Vagina (tissue), 2 donors: ENCODE results near the gene FAM177B. TPM values are rescaled to one million over a fixed set of nuclear protein-coding genes. Genes with fewer than 3 reads are reported as not detected.

Experiments
- DNase-seq, 2 donors: peaks; one replicate each; pipeline ENCODE4 v3.0.0-alpha.2; 2017; ENCODE audit errors: extremely low spot score in 2 of 2
- H3K27ac ChIP-seq: fragments of 200-600 bp; sonication (generic); one replicate; pipeline ENCODE4 v1.5.1; 2019
- H3K27me3 ChIP-seq: fragments of 200-600 bp; sonication (generic); one replicate; pipeline ENCODE4 v1.5.1; 2019
- H3K36me3 ChIP-seq, 2 donors: fragments of 200-600 bp; sonication (generic); one replicate each; pipeline ENCODE4 v1.5.1; 2017 to 2019
- H3K4me1 ChIP-seq: fragments of 200-600 bp; sonication (generic); one replicate; pipeline ENCODE4 v1.5.1; 2019
- H3K4me3 ChIP-seq, 2 donors: fragments of 200-600 bp; sonication (generic); 1 replicate in 1 of 2; 2 replicates in 1 of 2; pipeline ENCODE4 v1.5.1; 2016 to 2019
- H3K9me3 ChIP-seq: fragments of 200-600 bp; sonication (generic); one replicate; pipeline ENCODE4 v1.5.1; 2019
- POLR2A ChIP-seq, 2 donors: fragments of 450-650 bp; IDR thresholded peaks; one replicate each; pipeline ENCODE4 v1.6.1; 2017; ENCODE audit warnings: antibody characterized with exemption in 2 of 2, mild to moderate bottlenecking in 2 of 2, moderate library complexity in 2 of 2
- POLR2AphosphoS5 ChIP-seq, 2 donors: sonication (generic); formaldehyde crosslinking; IDR thresholded peaks; one replicate each; pipeline ENCODE4 v1.9.0; 2017; ENCODE audit warnings: antibody characterized with exemption in 2 of 2, mild to moderate bottlenecking in 2 of 2, low read depth in 1 of 2; ENCODE audit not compliant: insufficient read depth in 1 of 2
- intact Hi-C: fragments of 100-400 bp; cut with DNase I; formaldehyde crosslinking; loops from one replicate; pipeline ENCODE4 v1.15.1; 2023
- total RNA-seq: library from RNA; depleted of rRNA; stranded (reverse); fragments of >200 nt; gene quantifications from one replicate; pipeline ENCODE4 v1.2.3, GENCODE V29; 2016
- TF ChIP-seq, protein P1 (sequence below), 3 experiments: fragments of 450-650 bp in 2 of 3; fragments of 200-600 bp in 1 of 3; sonication (generic) in 1 of 3; IDR thresholded peaks; one replicate each; pipeline ENCODE4 v1.5.1; 2017 to 2019; ENCODE audit warnings: antibody characterized with exemption in 3 of 3, mild to moderate bottlenecking in 2 of 3, moderate library complexity in 2 of 3

The FAM177B gene
- total RNA-seq: not detected

DNA sequence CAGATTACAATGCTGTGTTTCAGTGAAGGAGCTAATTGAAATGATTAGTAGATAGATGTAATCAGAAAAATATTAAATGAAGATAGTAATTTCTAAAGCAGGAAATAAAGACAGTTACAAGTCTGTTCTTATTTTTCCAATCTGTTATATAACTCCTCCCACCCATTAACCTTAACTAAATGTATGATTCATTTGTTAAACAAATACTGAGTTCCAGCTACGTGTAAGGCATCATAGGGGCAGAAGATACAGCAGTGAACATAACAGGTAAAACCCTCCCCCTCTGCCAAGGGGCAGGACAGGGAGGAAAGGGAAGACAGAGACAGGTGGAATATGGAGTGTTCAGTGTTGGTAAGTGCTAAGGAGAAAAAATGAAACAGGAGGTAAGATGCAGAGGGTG, at the start of gene FAM177B:
FAM177B (plus strand) TSS at position 231 of the 400 bp plus-strand sequence. CDS start 9,344 bp downstream, outside the sequence.
- Histone ChIP-seq H3K4me1 (no peaks in the 10 kb centered on the region), H3K9me3 (no peaks in the 10 kb centered on the region), H3K27ac (no peak within 1 kb of the TSS), H3K27me3 (no peaks in the 10 kb centered on the region), H3K36me3 (peaks cover 0 to 28% of the 10 kb centered on the region in 2 donors), H3K4me3 (no peak within 1 kb of the TSS)
- intact Hi-C loops: no loop called here
- DNase-seq: no peak
- TF ChIP-seq POLR2A (IDR thresholded peaks at IDR 0.05) (no peak), POLR2AphosphoS5 (IDR thresholded peaks at IDR 0.05; ENCODE audit: insufficient read depth in 1 of 2, low read depth in 1 of 2) (no peak)
- TF ChIP-seq, protein P1, sequence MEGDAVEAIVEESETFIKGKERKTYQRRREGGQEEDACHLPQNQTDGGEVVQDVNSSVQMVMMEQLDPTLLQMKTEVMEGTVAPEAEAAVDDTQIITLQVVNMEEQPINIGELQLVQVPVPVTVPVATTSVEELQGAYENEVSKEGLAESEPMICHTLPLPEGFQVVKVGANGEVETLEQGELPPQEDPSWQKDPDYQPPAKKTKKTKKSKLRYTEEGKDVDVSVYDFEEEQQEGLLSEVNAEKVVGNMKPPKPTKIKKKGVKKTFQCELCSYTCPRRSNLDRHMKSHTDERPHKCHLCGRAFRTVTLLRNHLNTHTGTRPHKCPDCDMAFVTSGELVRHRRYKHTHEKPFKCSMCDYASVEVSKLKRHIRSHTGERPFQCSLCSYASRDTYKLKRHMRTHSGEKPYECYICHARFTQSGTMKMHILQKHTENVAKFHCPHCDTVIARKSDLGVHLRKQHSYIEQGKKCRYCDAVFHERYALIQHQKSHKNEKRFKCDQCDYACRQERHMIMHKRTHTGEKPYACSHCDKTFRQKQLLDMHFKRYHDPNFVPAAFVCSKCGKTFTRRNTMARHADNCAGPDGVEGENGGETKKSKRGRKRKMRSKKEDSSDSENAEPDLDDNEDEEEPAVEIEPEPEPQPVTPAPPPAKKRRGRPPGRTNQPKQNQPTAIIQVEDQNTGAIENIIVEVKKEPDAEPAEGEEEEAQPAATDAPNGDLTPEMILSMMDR (IDR thresholded peaks at IDR 0.05): no peak

DNA sequence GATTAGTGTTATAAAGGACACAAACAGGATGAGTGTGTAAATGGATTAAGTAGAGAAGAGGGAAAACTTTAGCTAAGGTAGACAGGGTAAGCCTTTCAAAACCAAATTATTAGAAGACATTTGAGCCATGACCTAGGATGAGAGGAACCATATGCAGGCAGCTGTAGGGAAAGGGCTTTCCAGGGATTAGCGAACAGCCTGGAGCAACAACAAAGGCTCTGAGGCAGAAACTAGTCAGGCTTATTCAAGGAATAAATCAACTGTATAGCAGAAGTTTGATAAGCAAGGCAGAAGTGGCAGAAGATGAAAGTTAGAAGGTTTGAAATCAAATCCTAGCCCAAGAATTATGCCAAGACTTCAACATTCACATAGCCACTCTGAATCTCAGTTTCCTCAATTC, 46.0 kb upstream of the FAM177B start:
- Histone ChIP-seq H3K9me3 (no peaks in the 10 kb centered on the region), H3K36me3 (peaks cover 0 to 11% of the 10 kb centered on the region in 2 donors), H3K4me3 (no peak overlapping the region), H3K4me1 (no peaks in the 10 kb centered on the region), H3K27ac (no peak overlapping the region), H3K27me3 (no peaks in the 10 kb centered on the region)
- intact Hi-C loops: no loop called here
- TF ChIP-seq, protein P1 (IDR thresholded peaks at IDR 0.05): no peak
- TF ChIP-seq POLR2A (IDR thresholded peaks at IDR 0.05) (no peak), POLR2AphosphoS5 (IDR thresholded peaks at IDR 0.05; ENCODE audit: insufficient read depth in 1 of 2, low read depth in 1 of 2) (no peak)
- no peak for DNase-seq

DNA sequence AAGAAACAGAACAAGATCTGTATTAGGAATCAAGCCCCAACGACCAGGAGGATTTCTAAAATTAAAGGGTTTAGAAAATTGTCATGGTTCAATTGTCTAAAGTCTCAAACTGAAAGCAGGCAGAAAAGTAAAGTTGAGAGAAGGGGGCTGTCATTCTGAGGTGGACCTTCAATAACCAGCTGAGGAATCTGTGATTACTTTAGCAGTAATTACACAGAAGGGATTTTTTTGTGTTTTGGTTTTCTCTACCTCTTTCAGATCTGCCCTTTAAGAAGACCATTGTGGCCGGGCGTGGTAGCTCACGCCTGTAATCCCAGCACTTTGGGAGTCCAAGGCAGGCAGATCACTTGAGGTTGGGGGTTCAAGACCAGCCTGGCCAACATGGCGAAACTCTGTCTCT, 42.1 kb upstream of the FAM177B start:
- intact Hi-C loops: no loop called here
- H3K27me3 ChIP-seq: no peaks in the 10 kb centered on the region
- TF ChIP-seq POLR2A (IDR thresholded peaks at IDR 0.05) (no peak), POLR2AphosphoS5 (IDR thresholded peaks at IDR 0.05; ENCODE audit: insufficient read depth in 1 of 2, low read depth in 1 of 2) (no peak)
- TF ChIP-seq, protein P1 (IDR thresholded peaks at IDR 0.05): no peak

DNA sequence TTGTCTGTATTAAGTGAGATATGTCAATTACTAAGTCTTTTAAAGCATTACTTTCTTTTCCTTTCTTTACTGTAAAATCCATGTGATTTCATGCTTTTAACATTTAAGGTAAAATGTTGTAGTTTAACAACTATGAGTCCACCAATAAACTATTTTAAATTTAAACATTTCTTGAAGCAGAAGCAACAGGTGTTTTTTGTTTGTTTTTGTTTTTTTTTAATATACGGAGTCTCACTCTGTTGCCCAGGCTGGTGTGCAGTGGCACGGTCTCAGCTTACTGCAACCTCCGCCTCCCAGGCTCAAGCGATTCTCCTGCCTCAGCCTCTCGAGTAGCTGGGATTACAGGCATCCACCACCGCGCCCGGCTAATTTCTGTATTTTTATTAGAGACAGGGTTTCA, 40.3 kb upstream of the FAM177B start:
- no peak for DNase-seq
- no peak overlapping the region for H3K27ac ChIP-seq
- intact Hi-C loops: no loop called here

More for the DNA sequence above, 42.1 kb upstream of the FAM177B start:
- peaks cover 7% of the 10 kb centered on the region for H3K4me1 ChIP-seq
- H3K9me3 ChIP-seq: no peaks in the 10 kb centered on the region
- H3K4me3 ChIP-seq: no peak overlapping the region
- no peak overlapping the region for H3K27ac ChIP-seq
- no peak for DNase-seq
- no peaks in the 10 kb centered on the region for H3K36me3 ChIP-seq

DNA sequence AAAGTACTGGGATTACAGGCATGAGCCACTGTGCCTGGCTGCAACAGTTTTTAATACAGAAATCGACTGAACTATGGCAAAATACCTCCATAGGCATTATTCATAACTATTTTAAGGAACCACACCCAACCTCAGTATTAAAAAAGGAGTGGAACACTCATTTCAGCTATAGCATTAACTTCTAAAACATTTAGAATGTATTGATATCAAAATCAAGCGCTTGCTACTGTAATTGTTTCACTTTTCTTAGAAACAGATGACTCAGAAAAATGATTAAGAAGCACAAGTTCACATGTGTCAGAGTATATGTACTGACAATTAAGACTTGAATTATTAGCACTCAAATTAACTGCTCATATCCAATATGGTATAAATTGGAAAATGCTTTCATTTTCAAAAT, 39.8 kb upstream of the FAM177B start:
- H3K9me3 ChIP-seq: no peaks in the 10 kb centered on the region
- H3K27me3 ChIP-seq: no peaks in the 10 kb centered on the region
- H3K4me3 ChIP-seq: no peak overlapping the region
- TF ChIP-seq, protein P1 (IDR thresholded peaks at IDR 0.05): no peak
- TF ChIP-seq POLR2AphosphoS5 (IDR thresholded peaks at IDR 0.05; ENCODE audit: insufficient read depth in 1 of 2, low read depth in 1 of 2) (no peak), POLR2A (IDR thresholded peaks at IDR 0.05) (no peak)
- intact Hi-C loops: no loop called here
- H3K4me1 ChIP-seq: peaks cover 7% of the 10 kb centered on the region
- DNase-seq: no peak
- peaks cover 0 to 6% of the 10 kb centered on the region in 2 donors for H3K36me3 ChIP-seq
- no peak overlapping the region for H3K27ac ChIP-seq

More for the DNA sequence above, 40.3 kb upstream of the FAM177B start:
- Histone ChIP-seq H3K36me3 (peaks cover 0 to 6% of the 10 kb centered on the region in 2 donors), H3K9me3 (no peaks in the 10 kb centered on the region), H3K4me3 (no peak overlapping the region), H3K27me3 (no peaks in the 10 kb centered on the region), H3K4me1 (peaks cover 7% of the 10 kb centered on the region)
- TF ChIP-seq, protein P1 (IDR thresholded peaks at IDR 0.05): no peak
- TF ChIP-seq POLR2AphosphoS5 (IDR thresholded peaks at IDR 0.05; ENCODE audit: insufficient read depth in 1 of 2, low read depth in 1 of 2) (no peak), POLR2A (IDR thresholded peaks at IDR 0.05) (no peak)
